ENCODE results near the gene BBLN.
"Not testable (repeated sequence)": the region's sequence is repeated elsewhere in the genome, so short reads cannot be mapped to it uniquely, and the experiment has no call there.

Gene BBLN

DNA sequence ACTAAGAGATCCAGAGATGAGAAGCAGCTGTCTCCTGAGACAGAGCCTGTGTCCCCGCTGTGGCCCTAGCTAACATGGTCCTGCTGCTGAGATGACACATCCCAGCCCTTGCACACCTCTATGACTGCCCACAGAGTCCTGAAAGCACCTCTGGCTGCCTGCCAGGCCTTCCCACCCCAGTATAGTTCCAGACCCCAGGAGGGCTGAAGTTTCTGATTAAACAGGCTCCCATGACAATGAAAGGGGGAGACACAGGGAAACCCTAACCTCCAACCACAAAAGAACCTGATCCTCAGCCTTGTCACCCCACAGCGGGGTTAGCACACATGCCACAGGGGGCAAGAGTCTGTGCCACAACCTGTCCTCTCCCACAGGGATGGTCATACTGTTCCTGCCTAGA lies 15.7 kb downstream of the BBLN start:
- Histone ChIP-seq H3K9ac (ENCODE audit: low read length) (no peak overlapping the region), H3K27me3 (ENCODE audit: control insufficient read depth in 1 of 2, insufficient read depth in 2 of 2, low read length in 2 of 2) (no peaks in the 10 kb centered on the region), H3K4me3 (ENCODE audit: low read depth in 1 of 2, low read length in 2 of 2) (no peak overlapping the region), H3K36me3 (ENCODE audit: insufficient read depth, low read length) (peaks cover 66% of the 10 kb centered on the region), H3K27ac (ENCODE audit: low read depth, low read length) (no peak overlapping the region), H3K9me3 (ENCODE audit: low read length) (no peaks in the 10 kb centered on the region), H3K4me1 (ENCODE audit: insufficient read depth, low read length) (no peaks in the 10 kb centered on the region)

DNA sequence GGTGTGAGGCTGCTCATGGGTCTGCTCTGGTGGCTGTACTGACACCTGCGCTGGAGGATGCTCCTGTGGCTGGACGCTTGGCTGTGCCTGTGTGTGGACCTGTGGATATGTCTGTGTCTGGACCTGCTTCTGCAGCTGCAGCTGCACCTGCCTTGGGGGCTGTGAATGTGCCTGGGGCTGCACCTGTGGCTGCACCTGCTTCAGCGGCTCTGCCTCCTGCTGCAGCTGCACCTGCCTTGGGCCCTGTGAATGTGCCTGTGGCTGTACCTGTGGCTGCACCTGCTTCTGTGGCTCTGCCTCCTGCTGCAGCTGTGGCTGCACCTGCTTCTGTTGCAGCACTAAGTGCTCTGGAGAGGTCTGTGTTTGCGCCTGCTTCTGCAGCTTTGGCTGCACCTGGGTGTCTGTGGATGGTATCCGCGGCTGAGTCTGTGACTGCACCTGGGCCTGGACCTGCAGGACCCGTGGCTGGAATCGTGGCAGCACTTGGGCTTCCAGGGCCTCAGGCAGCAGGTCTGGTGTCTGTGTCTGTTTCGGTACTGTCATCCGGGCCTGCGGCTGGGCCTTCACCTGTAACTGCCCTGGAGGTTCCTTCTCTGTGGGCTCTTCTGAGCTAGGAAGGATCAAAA lies 18.9 kb downstream of the BBLN start:
- H3K27ac ChIP-seq (ENCODE audit: low read depth, low read length), result no peak overlapping the region
- H3K4me3 ChIP-seq (ENCODE audit: low read depth in 1 of 2, low read length in 2 of 2), result no peak overlapping the region
- no peaks in the 10 kb centered on the region for H3K27me3 ChIP-seq (ENCODE audit: control insufficient read depth in 1 of 2, insufficient read depth in 2 of 2, low read length in 2 of 2)
- peaks cover 86% of the 10 kb centered on the region for H3K36me3 ChIP-seq (ENCODE audit: insufficient read depth, low read length)
- no peaks in the 10 kb centered on the region for H3K9me3 ChIP-seq (ENCODE audit: low read length)
- H3K4me1 ChIP-seq (ENCODE audit: insufficient read depth, low read length), result no peaks in the 10 kb centered on the region
- H3K9ac ChIP-seq (ENCODE audit: low read length), result no peak overlapping the region

DNA sequence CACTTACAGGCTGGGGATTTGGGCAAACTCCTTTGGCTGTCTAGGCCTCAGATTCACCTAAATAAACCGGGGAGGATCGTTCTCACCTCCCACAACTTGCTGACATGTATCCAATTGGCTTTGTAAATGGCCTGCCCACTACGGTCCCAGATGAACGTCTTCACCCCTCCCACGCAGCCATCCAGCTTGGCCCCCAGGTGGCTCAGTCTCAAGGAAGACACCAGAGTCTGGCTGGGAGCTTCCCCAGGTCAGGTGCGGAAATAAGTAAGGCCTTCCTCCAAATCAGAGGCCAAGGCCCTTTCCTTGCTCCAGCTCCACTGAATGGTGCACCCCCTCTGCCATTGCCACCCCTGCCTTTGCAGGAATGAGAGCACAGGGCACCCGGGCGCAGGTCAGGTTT lies 19.9 kb downstream of the BBLN start:
- Histone ChIP-seq H3K4me3 (ENCODE audit: low read depth in 1 of 2, low read length in 2 of 2) (no peak overlapping the region), H3K36me3 (ENCODE audit: insufficient read depth, low read length) (peaks cover 78% of the 10 kb centered on the region), H3K27me3 (ENCODE audit: control insufficient read depth in 1 of 2, insufficient read depth in 2 of 2, low read length in 2 of 2) (no peaks in the 10 kb centered on the region), H3K9ac (ENCODE audit: low read length) (no peak overlapping the region), H3K9me3 (ENCODE audit: low read length) (no peaks in the 10 kb centered on the region), H3K27ac (ENCODE audit: low read depth, low read length) (no peak overlapping the region), H3K4me1 (ENCODE audit: insufficient read depth, low read length) (no peaks in the 10 kb centered on the region)

DNA sequence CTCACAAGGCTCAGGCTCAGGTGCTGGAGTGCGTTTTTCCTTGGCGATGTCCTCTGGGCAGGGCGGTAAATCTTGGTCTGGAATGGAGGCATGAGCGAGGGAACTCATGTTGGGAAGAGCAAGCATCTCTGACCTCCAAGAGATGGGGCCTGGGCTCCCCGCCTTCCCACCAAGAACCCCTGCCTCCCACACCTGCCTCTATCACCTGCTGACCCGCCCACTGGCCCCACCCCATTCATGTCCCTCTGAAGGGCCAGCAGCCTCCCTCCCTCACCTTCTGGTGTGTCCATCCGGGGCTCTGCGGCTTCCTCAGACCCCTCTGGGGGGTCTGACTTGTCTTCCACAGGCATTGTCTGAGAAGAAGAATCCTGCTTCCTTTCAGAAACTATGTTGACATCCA lies 20.4 kb downstream of the BBLN start:
- no peak overlapping the region for H3K27ac ChIP-seq (ENCODE audit: low read depth, low read length)
- no peak overlapping the region for H3K4me3 ChIP-seq (ENCODE audit: low read depth in 1 of 2, low read length in 2 of 2)
- H3K4me1 ChIP-seq (ENCODE audit: insufficient read depth, low read length), result no peaks in the 10 kb centered on the region
- no peaks in the 10 kb centered on the region for H3K9me3 ChIP-seq (ENCODE audit: low read length)
- H3K9ac ChIP-seq (ENCODE audit: low read length), result no peak overlapping the region
- H3K36me3 ChIP-seq (ENCODE audit: insufficient read depth, low read length), result peaks cover 78% of the 10 kb centered on the region
- H3K27me3 ChIP-seq (ENCODE audit: control insufficient read depth in 1 of 2, insufficient read depth in 2 of 2, low read length in 2 of 2), result no peaks in the 10 kb centered on the region

DNA sequence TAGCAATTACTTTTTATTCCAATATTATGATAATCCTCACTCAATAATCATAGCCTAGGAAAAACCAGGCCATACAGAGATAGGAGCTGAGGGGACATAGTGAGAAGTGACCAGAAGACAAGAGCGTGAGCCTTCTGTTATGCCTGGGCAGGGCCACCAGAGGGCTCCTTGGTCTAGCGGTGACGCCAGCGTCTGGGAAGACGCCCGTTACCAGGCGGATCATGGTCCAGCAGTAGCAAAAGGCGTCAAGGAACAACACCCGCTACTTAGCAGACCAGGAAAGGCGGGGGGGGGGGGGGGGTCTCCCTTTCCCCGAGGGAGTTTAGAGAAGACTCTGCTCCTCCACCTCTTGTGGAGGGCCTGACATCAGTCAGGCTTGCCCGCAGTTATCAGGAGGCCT lies 21.4 kb downstream of the BBLN start:
- H3K9me3 ChIP-seq (ENCODE audit: low read length); H3K9ac ChIP-seq (ENCODE audit: low read length); H3K27me3 ChIP-seq (ENCODE audit: control insufficient read depth in 1 of 2, insufficient read depth in 2 of 2, low read length in 2 of 2); H3K4me1 ChIP-seq (ENCODE audit: insufficient read depth, low read length); H3K4me3 ChIP-seq (ENCODE audit: low read depth in 1 of 2, low read length in 2 of 2); H3K27ac ChIP-seq (ENCODE audit: low read depth, low read length): not testable (repeated sequence)
- H3K36me3 ChIP-seq (ENCODE audit: insufficient read depth, low read length), result peaks cover 74% of the 10 kb centered on the region

DNA sequence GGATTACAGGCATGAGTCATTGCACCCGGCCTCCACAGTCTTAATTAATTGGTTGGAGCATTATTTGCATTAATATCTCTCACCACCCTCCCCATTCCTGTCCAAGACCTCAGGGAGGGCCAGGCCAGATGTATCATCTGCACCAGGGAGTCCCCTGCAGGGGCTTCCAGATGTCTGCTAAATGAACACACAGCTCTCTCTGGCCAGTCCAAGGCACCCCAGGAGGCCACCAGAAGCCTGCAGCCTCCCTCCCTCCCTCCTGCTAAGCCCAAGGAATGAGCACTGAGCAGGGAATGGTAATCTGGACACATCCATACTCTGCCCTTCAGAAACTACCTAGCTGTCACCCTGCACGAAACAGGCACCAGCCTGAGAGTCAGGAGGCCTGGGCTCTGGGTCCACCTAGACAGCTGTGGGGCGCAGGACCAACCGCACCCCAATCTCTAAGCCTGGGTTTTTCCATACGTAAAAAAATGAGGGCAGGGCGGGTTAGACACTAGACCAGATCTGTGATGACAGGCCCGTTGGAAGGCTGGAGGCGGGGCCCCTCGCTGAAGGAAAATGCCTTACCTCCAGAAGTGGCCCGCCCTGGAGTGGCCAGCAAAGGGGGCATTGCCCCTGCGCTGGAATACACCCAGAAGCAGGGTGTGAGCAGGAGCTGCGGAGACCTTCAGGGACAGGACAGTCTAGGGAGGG lies 23.0 kb downstream of the BBLN start:
- Histone ChIP-seq H3K36me3 (ENCODE audit: insufficient read depth, low read length) (peaks cover 67% of the 10 kb centered on the region), H3K4me3 (ENCODE audit: low read depth in 1 of 2, low read length in 2 of 2) (no peak overlapping the region), H3K27me3 (ENCODE audit: control insufficient read depth in 1 of 2, insufficient read depth in 2 of 2, low read length in 2 of 2) (no peaks in the 10 kb centered on the region), H3K27ac (ENCODE audit: low read depth, low read length) (no peak overlapping the region), H3K9ac (ENCODE audit: low read length) (no peak overlapping the region), H3K9me3 (ENCODE audit: low read length) (no peaks in the 10 kb centered on the region), H3K4me1 (ENCODE audit: insufficient read depth, low read length) (peaks cover under 1% of the 10 kb centered on the region)

DNA sequence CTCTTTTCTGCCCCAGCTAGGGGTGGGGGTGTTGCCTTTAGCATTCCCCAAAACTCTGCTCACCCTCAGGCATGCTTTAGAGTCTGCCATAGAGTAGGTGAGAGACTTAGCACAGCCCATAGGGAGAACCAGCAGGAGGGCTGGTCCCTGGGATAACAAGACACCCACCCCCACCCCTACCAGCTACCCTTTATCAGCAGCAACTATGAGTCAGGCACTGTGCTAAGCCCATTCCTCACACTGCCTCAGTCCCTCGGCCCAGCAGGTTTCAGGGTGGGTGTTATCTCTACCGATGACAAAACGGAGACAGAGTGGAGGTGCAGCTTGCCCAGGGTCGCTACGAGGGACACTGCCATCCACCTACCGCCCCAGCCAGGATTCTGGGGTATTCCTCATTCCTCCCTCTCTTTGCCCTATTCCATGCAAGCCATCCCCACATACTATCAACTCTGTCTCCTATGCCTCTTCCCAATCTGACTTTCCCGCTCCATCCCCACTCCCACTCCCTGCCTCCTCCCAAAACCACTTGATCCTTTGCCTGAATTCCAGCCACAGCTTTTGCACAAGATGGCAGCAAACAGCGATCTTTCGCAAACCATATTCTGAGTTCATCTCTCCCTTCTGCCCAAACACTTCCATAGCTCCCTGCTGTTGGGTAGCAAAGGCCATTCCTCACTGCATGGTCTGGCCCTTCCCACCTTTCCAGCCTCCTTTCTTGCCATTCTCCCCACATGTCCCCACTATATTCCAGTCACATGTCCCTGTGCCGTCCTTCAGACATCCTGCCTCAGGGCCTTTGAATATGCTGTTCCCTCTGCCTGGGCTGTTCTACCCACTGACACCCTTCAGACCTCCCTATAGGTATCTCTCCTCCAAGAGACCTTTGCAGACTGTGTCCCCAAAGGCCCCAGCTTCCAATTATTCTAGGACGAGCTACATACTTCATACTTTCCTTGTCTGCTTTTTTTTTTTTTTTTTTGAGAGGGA lies 26.2 kb downstream of the BBLN start:
- Histone ChIP-seq H3K9me3 (ENCODE audit: low read length) (no peaks in the 10 kb centered on the region), H3K4me3 (ENCODE audit: low read depth in 1 of 2, low read length in 2 of 2) (no peak overlapping the region), H3K36me3 (ENCODE audit: insufficient read depth, low read length) (peaks cover 52% of the 10 kb centered on the region), H3K4me1 (ENCODE audit: insufficient read depth, low read length) (peaks cover 19% of the 10 kb centered on the region), H3K9ac (ENCODE audit: low read length) (no peak overlapping the region), H3K27me3 (ENCODE audit: control insufficient read depth in 1 of 2, insufficient read depth in 2 of 2, low read length in 2 of 2) (no peaks in the 10 kb centered on the region), H3K27ac (ENCODE audit: low read depth, low read length) (no peak overlapping the region)

DNA sequence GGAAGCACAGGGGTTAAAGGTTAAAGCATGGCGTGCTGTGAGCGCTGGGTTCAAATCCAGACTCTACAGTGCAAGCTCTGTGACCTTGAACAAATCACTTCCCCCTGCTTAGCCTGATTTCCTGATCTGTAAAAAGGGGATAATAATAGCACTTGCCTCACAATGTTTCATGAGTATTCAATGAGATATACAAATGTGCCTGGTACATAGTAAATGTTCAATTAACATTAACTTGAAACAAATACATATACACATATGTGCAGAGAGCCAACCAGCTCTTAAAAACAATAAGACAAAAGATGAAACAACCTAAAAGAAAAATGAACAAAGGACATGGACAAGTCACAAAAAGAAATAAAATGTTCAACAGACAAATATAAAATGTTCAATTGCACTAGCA lies 27.3 kb downstream of the BBLN start:
- Histone ChIP-seq H3K4me1 (ENCODE audit: insufficient read depth, low read length) (peaks cover 19% of the 10 kb centered on the region), H3K9me3 (ENCODE audit: low read length) (no peaks in the 10 kb centered on the region), H3K9ac (ENCODE audit: low read length) (no peak overlapping the region), H3K27me3 (ENCODE audit: control insufficient read depth in 1 of 2, insufficient read depth in 2 of 2, low read length in 2 of 2) (no peaks in the 10 kb centered on the region), H3K4me3 (ENCODE audit: low read depth in 1 of 2, low read length in 2 of 2) (no peak overlapping the region), H3K36me3 (ENCODE audit: insufficient read depth, low read length) (peaks cover 51% of the 10 kb centered on the region), H3K27ac (ENCODE audit: low read depth, low read length) (no peak overlapping the region)

DNA sequence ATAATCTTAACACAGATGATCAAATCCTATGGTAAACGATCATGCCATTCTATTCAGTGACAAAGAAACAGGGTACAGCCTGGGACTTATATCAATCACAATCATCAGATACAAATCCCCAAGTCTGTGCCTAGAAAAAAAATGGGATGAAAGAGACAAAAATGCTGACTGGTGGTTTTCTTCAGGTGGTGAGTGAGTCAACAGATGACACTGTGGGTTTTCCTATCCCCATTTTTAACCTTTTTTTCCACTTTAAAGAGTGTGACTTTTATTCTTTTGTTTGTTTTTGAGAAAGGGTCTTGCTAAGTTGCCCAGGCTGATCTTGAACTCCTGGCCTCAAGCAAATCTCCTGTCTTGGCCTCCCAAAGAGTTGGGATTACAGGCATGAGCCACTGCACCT lies 28.1 kb downstream of the BBLN start:
- Histone ChIP-seq H3K36me3 (ENCODE audit: insufficient read depth, low read length) (peaks cover 42% of the 10 kb centered on the region), H3K27me3 (ENCODE audit: control insufficient read depth in 1 of 2, insufficient read depth in 2 of 2, low read length in 2 of 2) (no peaks in the 10 kb centered on the region), H3K9ac (ENCODE audit: low read length) (no peak overlapping the region), H3K9me3 (ENCODE audit: low read length) (no peaks in the 10 kb centered on the region), H3K4me1 (ENCODE audit: insufficient read depth, low read length) (peaks cover 19% of the 10 kb centered on the region), H3K27ac (ENCODE audit: low read depth, low read length) (no peak overlapping the region), H3K4me3 (ENCODE audit: low read depth in 1 of 2, low read length in 2 of 2) (no peak overlapping the region)

DNA sequence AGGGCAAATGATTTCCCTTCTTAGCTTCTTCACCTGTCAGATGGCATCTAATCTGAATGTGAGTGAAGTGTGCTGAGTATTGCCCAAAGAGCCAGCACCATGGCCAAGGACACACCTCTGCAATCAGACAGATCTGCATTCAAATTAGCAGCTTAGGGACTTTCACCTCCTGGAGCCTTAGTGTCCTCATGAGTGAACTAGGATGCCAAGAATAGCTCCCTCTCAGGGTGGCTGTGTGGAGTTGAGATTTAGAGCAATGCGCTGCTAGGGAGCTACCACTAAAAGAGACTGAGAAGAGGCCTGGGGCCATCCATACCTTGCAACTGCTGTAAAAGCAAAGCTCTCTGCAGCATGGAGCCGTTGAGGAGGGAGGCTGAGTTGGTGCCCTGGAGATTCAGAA lies 29.9 kb downstream of the BBLN start:
- Histone ChIP-seq H3K9ac (ENCODE audit: low read length) (no peak overlapping the region), H3K4me1 (ENCODE audit: insufficient read depth, low read length) (peaks cover 19% of the 10 kb centered on the region), H3K27me3 (ENCODE audit: control insufficient read depth in 1 of 2, insufficient read depth in 2 of 2, low read length in 2 of 2) (no peaks in the 10 kb centered on the region), H3K27ac (ENCODE audit: low read depth, low read length) (no peak overlapping the region), H3K36me3 (ENCODE audit: insufficient read depth, low read length) (peaks cover 32% of the 10 kb centered on the region), H3K4me3 (ENCODE audit: low read depth in 1 of 2, low read length in 2 of 2) (peak overlapping the region in 1 of 2 donors; percentile 88), H3K9me3 (ENCODE audit: low read length) (no peaks in the 10 kb centered on the region)

DNA sequence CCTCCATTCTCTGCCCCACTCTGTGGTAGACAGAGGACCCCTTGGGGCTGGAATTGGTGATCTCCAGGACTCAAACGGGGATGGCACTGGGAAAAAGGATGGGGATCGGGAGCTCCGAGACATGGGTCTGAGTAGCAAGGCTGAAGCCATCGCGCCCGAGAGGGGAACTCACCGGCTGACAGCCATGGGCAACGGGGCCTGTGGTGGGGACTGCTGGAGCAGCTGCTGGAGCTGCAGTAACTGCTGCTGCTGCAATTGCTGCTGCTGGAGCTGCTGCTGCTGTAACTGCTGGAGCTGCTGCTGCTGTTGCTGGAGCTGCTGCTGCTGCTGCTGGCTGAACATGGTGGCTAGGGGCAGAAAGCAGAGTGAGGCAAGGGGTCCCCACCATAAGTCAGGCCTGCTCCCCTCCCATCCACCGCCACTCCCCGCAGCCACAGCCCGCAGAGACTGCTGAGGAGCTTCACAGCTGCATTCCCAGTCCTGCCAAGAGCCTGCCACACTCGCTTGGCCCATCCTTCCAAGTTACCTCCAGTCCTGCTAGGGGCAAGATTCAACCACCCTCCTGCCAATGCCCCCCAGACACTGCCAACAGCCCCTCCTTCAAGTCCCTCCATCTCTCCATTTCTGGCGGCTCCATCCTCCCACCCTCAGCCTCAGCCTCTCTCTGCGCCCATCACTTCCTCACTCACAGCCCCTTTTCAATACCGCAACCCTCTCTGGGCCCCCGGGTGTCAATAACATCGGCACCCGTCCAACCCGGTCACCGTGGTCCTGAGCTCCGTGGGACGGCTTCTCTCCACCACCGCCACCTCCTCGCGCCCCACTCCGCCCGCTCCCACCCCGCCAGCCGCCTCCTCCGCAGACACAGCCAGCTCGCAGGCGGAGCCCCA lies 30.7 kb downstream of the BBLN start:
- Histone ChIP-seq H3K4me1 (ENCODE audit: insufficient read depth, low read length) (peaks cover 19% of the 10 kb centered on the region), H3K27ac (ENCODE audit: low read depth, low read length) (peak overlapping the region; percentile 89), H3K4me3 (ENCODE audit: low read depth in 1 of 2, low read length in 2 of 2) (peak overlapping the region; percentile 66 to 88), H3K9me3 (ENCODE audit: low read length) (no peaks in the 10 kb centered on the region), H3K36me3 (ENCODE audit: insufficient read depth, low read length) (peaks cover 24% of the 10 kb centered on the region), H3K27me3 (ENCODE audit: control insufficient read depth in 1 of 2, insufficient read depth in 2 of 2, low read length in 2 of 2) (no peaks in the 10 kb centered on the region), H3K9ac (ENCODE audit: low read length) (peak overlapping the region; percentile 97)
